Activated CD4-positive, alpha-beta memory T cell treated with anti-CD3 and anti-CD28 coated beads, Interleukin-2, amount 10 ng/mL, durations not matched to agents 7 days and 5 days (primary cell): ENCODE results near the gene DAB1. TPM values are rescaled to one million over a fixed set of nuclear protein-coding genes. Genes with fewer than 3 reads are reported as not detected.

Source experiments
- CTCF ChIA-PET: fragments of 350-600 bp; sonication (Branson Sonifier 250); formaldehyde crosslinking; loops from one replicate; lab custom pipeline; 2021; ENCODE audit warnings: antibody characterized with exemption, inconsistent platforms; lab: Charles Lee
- POLR2A ChIA-PET: fragments of 350-600 bp; sonication (Branson Sonifier 250); formaldehyde crosslinking; loops from one replicate; lab custom pipeline; 2021; ENCODE audit warnings: antibody characterized with exemption; lab: Charles Lee
- DNase-seq: peaks from one replicate; pipeline ENCODE4 v3.0.0-alpha.2; 2020
- H3K27ac Mint-ChIP-seq: one replicate; pipeline ENCODE4 v1.8.0; 2021; ENCODE audit warnings: mild to moderate bottlenecking, mixed read lengths
- H3K27me3 Mint-ChIP-seq: one replicate; pipeline ENCODE4 v1.8.0; 2021; ENCODE audit warnings: mixed read lengths
- H3K36me3 Mint-ChIP-seq: one replicate; pipeline ENCODE4 v1.8.0; 2021; ENCODE audit warnings: low read depth, mixed read lengths
- H3K4me1 Mint-ChIP-seq: one replicate; pipeline ENCODE4 v1.8.0; 2021; ENCODE audit warnings: mixed read lengths
- H3K4me3 Mint-ChIP-seq: one replicate; pipeline ENCODE4 v1.8.0; 2021; ENCODE audit warnings: mild to moderate bottlenecking, mixed read lengths
- H3K9me3 Mint-ChIP-seq: one replicate; pipeline ENCODE4 v1.8.0; 2021; ENCODE audit warnings: mixed read lengths
- total RNA-seq, 2 experiments: library from RNA; stranded (reverse); gene quantifications; one replicate each; pipeline ENCODE4 v1.2.3, GENCODE V29; 2021

DAB1 gene
- total RNA-seq, 2 experiments from 2014 or later: 3.9 to 4.0 TPM

DNA sequence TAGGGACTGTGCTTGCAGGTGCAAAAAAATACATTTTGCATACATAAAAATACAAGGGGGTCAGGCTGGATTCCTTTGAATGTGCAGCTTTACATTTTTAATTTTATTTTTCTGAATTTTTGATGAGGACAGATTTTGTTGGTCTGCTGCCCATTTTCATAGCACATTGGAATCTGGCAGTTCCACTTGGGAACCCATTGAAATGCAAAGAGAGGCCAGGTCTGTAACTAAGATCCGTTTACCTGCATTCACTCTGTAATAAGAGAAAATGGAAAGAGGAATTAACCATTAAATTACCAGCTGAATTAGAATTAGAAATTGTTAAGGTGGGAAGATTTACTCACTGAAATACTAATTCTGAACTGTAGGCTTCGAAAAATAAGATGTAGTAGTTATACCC is 221.6 kb downstream of the DAB1 start:
- CTCF ChIA-PET: no interaction called here
- H3K36me3 Mint-ChIP-seq: no peaks in the 10 kb centered on the region
- H3K27ac Mint-ChIP-seq: no peak overlapping the region
- no peak overlapping the region for H3K4me3 Mint-ChIP-seq
- H3K4me1 Mint-ChIP-seq: no peaks in the 10 kb centered on the region
- no peaks in the 10 kb centered on the region for H3K27me3 Mint-ChIP-seq
- no peaks in the 10 kb centered on the region for H3K9me3 Mint-ChIP-seq
- POLR2A ChIA-PET: no interaction called here
- no peak for DNase-seq

- Mint-ChIP-seq H3K36me3 (no peaks in the 10 kb centered on the region), H3K9me3 (no peaks in the 10 kb centered on the region), H3K4me1 (no peaks in the 10 kb centered on the region), H3K27me3 (no peaks in the 10 kb centered on the region), H3K27ac (no peak overlapping the region), H3K4me3 (no peak overlapping the region)
- ChIA-PET POLR2A (no interaction called here), CTCF (no interaction called here)
- DNase-seq: no peak
Measured at GRCh38 chr1:57198912-57199311, 224.9 kb downstream of the DAB1 start.

DNA sequence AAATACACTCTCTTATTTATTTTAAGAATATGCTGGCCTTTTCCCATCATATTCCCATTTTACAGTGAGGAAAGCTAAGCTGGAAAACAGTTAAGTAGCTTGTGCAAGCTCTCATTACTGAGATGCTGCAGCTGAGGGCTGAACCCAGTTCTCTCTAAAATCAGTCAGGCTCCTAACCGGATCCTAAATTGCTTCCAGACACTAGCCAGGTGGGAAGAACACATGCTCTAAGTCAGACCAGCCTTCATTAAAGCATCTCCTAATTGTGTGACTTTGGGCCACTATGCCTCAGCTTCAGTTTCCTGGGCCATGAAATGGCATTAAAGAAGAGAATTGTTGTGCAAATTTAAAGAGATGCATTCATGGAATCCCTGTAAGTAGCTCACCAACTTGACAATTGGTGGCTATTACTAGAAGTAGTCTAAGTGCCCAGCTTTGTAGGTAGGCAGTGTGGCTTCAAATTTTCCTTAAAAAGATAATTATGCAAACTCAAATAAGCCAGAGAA is 228.4 kb downstream of the DAB1 start:
- Mint-ChIP-seq H3K27me3 (no peaks in the 10 kb centered on the region), H3K36me3 (no peaks in the 10 kb centered on the region), H3K27ac (no peak overlapping the region), H3K9me3 (no peaks in the 10 kb centered on the region), H3K4me3 (no peak overlapping the region), H3K4me1 (no peaks in the 10 kb centered on the region)
- POLR2A ChIA-PET: no interaction called here
- DNase-seq: no peak
- CTCF ChIA-PET: interaction anchor here (0.7 kb wide), 1 partner anchor 184 kb away, joined by 4 read pairs; no protein-coding TSS in a partner anchor

GRCh38 chr1:57192222-57192621 is 231.6 kb downstream of the DAB1 start:
- H3K27ac Mint-ChIP-seq: no peak overlapping the region
- H3K9me3 Mint-ChIP-seq: no peaks in the 10 kb centered on the region
- CTCF ChIA-PET: no interaction called here
- no peak for DNase-seq
- H3K27me3 Mint-ChIP-seq: no peaks in the 10 kb centered on the region
- no peaks in the 10 kb centered on the region for H3K36me3 Mint-ChIP-seq
- POLR2A ChIA-PET: no interaction called here
- H3K4me1 Mint-ChIP-seq: no peaks in the 10 kb centered on the region
- H3K4me3 Mint-ChIP-seq: no peak overlapping the region

DNA sequence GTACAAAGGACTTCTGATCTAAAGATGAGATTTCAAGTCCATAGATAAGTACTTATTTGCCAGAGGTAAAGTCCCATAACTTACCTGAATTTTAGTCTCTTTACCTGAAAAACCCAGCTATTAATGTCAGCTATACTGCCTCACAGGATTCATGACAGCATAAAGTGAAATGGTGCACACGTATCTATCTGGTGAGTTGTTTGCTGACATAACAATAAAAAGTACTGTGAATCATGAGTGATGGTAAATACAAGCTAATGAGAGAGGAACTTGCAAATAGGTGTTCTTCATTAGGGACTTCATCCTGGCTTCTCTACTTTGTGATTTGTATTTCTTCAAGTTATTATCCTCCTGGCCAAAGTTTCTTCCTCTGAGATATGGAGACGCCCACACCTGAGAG is 233.0 kb downstream of the DAB1 start:
- Mint-ChIP-seq H3K4me1 (no peaks in the 10 kb centered on the region), H3K27ac (no peak overlapping the region), H3K27me3 (no peaks in the 10 kb centered on the region), H3K36me3 (no peaks in the 10 kb centered on the region), H3K4me3 (no peak overlapping the region), H3K9me3 (no peaks in the 10 kb centered on the region)
- DNase-seq: no peak
- ChIA-PET POLR2A (no interaction called here), CTCF (no interaction called here)

DNA sequence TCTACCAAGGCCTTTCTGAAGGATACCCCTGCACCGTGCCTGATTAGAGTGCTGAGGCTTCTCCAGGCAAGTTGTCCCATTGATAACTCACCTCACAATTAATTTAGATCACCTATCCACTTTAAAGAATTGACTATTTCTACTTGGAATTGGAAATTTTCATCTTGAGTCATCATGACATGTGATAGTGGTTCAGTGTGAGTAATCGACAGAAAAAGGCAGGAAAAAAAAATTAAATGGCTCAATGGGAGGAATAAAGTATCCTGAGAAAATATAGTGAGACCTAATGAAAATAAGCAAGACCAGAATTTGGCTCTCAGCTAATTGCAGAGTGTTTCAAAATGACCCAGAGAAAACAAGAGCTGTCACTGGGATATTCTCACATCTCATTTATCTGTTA is 235.7 kb downstream of the DAB1 start:
- no peaks in the 10 kb centered on the region for H3K27me3 Mint-ChIP-seq
- no peak for DNase-seq
- CTCF ChIA-PET: no interaction called here
- H3K4me1 Mint-ChIP-seq: no peaks in the 10 kb centered on the region
- H3K4me3 Mint-ChIP-seq: no peak overlapping the region
- no peaks in the 10 kb centered on the region for H3K36me3 Mint-ChIP-seq
- POLR2A ChIA-PET: no interaction called here
- no peak overlapping the region for H3K27ac Mint-ChIP-seq
- H3K9me3 Mint-ChIP-seq: no peaks in the 10 kb centered on the region

DNA sequence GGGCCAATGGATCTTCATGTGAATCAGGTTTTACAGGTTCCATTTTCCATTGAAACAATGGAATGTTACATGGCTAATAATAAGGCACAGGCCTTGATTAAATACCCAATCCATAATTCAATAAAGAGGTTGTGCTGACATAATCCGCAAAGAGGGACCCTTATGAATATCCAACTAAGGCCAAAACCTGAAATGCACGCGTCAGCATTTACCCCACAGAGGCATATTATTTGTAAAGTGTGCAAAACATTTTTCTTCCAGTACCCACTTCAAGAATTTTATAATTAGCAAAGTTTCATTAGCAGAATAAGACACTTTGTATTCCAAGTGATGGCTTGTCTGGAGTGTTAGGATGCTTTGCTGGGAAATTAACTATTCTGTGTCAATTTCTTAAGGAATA is 237.4 kb downstream of the DAB1 start:
- H3K4me3 Mint-ChIP-seq: no peak overlapping the region
- CTCF ChIA-PET: no interaction called here

DNA sequence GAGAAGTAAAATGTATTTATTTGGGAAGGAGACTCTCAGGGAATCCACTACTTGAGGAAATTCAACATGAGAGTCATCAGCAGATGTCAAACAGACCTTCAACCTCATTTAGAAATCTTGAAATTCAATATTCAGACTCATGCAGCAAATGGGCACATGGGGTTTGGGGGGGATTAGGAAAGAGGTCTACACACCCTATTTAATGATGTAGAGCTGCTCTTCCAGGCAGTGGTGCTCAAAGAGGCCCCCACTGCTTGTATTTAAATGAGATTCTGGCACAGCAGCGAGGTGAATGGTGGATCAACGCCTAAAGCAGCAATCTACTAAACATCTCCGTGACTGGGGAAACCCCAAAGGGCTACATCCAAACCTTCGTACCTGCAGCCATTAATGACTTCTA is 244.9 kb downstream of the DAB1 start:
- DNase-seq: no peak
- no peaks in the 10 kb centered on the region for H3K9me3 Mint-ChIP-seq
- no peaks in the 10 kb centered on the region for H3K4me1 Mint-ChIP-seq
- ChIA-PET POLR2A (no interaction called here), CTCF (no interaction called here)
- H3K4me3 Mint-ChIP-seq: no peak overlapping the region
- H3K27me3 Mint-ChIP-seq: no peaks in the 10 kb centered on the region
- H3K36me3 Mint-ChIP-seq: no peaks in the 10 kb centered on the region
- H3K27ac Mint-ChIP-seq: no peak overlapping the region

More for the DNA sequence above, 237.4 kb downstream of the DAB1 start:
- Mint-ChIP-seq H3K9me3 (no peaks in the 10 kb centered on the region), H3K27ac (no peak overlapping the region), H3K27me3 (no peaks in the 10 kb centered on the region), H3K4me1 (no peaks in the 10 kb centered on the region), H3K36me3 (no peaks in the 10 kb centered on the region)
- no peak for DNase-seq
- POLR2A ChIA-PET: no interaction called here

GRCh38 chr1:57175506-57175905 is 248.4 kb downstream of the DAB1 start:
- no peak for DNase-seq
- H3K9me3 Mint-ChIP-seq: no peaks in the 10 kb centered on the region
- H3K27ac Mint-ChIP-seq: no peak overlapping the region
- POLR2A ChIA-PET: no interaction called here
- CTCF ChIA-PET: no interaction called here
- no peaks in the 10 kb centered on the region for H3K4me1 Mint-ChIP-seq
- H3K27me3 Mint-ChIP-seq: no peaks in the 10 kb centered on the region
- no peak overlapping the region for H3K4me3 Mint-ChIP-seq
- H3K36me3 Mint-ChIP-seq: no peaks in the 10 kb centered on the region

DNA sequence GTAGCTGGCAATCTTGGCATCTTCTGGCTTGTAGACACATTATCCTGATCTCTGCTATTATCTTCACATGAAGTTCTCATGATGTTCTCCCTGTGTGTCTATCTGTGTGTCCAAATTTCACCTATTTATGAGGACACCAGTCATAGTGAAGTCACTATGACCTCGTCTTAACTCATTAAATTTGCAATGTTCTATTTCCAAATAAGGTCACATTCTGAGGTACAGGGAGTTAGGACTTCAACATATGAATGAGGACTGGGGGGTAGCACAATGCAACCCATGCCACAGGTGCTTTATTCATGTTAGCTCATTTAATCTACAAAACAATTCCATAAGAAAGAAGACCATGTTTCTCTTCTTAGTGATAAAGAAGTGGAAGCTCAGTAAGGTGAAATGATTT is 251.8 kb downstream of the DAB1 start:
- DNase-seq: no peak
- peaks cover 13% of the 10 kb centered on the region for H3K4me1 Mint-ChIP-seq
- H3K4me3 Mint-ChIP-seq: no peak overlapping the region
- H3K9me3 Mint-ChIP-seq: no peaks in the 10 kb centered on the region
- H3K27me3 Mint-ChIP-seq: no peaks in the 10 kb centered on the region
- POLR2A ChIA-PET: no interaction called here
- H3K36me3 Mint-ChIP-seq: no peaks in the 10 kb centered on the region
- CTCF ChIA-PET: no interaction called here
- no peak overlapping the region for H3K27ac Mint-ChIP-seq

- ChIA-PET CTCF (no interaction called here), POLR2A (no interaction called here)
- Mint-ChIP-seq H3K4me1 (peaks cover 13% of the 10 kb centered on the region), H3K9me3 (no peaks in the 10 kb centered on the region), H3K27me3 (no peaks in the 10 kb centered on the region), H3K4me3 (no peak overlapping the region), H3K27ac (no peak overlapping the region), H3K36me3 (no peaks in the 10 kb centered on the region)
- DNase-seq: no peak
Measured at GRCh38 chr1:57167997-57168396, 255.9 kb downstream of the DAB1 start.

- Mint-ChIP-seq H3K4me1 (peaks cover 13% of the 10 kb centered on the region), H3K9me3 (no peaks in the 10 kb centered on the region), H3K27ac (no peak overlapping the region), H3K27me3 (no peaks in the 10 kb centered on the region), H3K4me3 (no peak overlapping the region), H3K36me3 (no peaks in the 10 kb centered on the region)
- ChIA-PET POLR2A (no interaction called here), CTCF (no interaction called here)
- DNase-seq: no peak
Measured at GRCh38 chr1:57165546-57165945, 258.3 kb downstream of the DAB1 start.

DNA sequence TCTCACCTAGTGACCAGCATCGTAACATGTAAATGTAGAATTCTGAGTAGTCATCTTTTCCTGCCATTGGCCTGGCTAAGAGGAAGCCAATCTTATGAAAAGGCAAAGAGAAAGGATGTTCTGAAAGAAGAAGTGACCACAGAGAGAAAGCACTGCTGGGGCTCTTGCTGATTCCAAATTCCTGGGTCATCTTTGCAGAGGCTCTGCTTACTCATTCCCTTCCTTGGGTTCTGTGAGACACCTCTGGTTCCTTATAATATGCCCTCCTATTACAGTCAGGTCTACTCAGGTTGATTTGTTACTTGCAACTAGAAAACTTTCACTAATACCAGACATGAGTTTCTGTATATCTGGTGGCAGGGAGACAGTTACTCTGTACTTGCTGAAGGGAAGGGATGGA is 259.3 kb downstream of the DAB1 start:
- CTCF ChIA-PET: no interaction called here
- POLR2A ChIA-PET: no interaction called here
- no peaks in the 10 kb centered on the region for H3K27me3 Mint-ChIP-seq
- peaks cover 13% of the 10 kb centered on the region for H3K4me1 Mint-ChIP-seq
- no peaks in the 10 kb centered on the region for H3K36me3 Mint-ChIP-seq
- no peak overlapping the region for H3K4me3 Mint-ChIP-seq
- no peak overlapping the region for H3K27ac Mint-ChIP-seq
- H3K9me3 Mint-ChIP-seq: no peaks in the 10 kb centered on the region
- no peak for DNase-seq

DNA sequence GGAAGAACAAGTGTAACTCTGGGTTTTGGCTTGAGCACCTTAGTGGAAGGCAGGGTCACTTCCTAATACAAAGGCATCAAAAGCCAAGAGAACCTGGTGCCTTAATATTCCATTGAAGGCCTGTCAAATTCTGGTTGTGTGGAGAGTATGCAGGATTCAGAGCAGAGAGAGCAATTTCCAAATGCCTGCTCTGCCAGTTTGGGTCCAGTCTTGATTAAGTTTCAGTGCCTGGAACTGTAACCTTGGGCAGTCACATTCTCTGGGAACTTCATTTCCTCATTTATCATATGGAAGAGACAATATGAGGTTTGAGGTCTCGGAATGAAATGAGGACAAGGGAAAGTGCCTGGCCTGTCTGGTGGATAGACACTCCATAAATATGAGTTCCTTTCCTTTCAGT is 260.1 kb downstream of the DAB1 start:
- POLR2A ChIA-PET: no interaction called here

More for the DNA sequence above, 260.1 kb downstream of the DAB1 start:
- Mint-ChIP-seq H3K9me3 (no peaks in the 10 kb centered on the region), H3K27ac (no peak overlapping the region), H3K4me3 (no peak overlapping the region), H3K27me3 (no peaks in the 10 kb centered on the region), H3K36me3 (no peaks in the 10 kb centered on the region), H3K4me1 (peaks cover 13% of the 10 kb centered on the region)
- no peak for DNase-seq
- CTCF ChIA-PET: no interaction called here
